ENCODE data around the gene PPP6R2. TPM values are rescaled to one million over a fixed set of nuclear protein-coding genes. Genes with fewer than 3 reads are reported as not detected.

The PPP6R2 gene
- total and polyA plus RNA-seq, 2 of the 8 experiments (the other 6 are each of a cell fraction or from before 2014, with no cell fraction given), result 25.0 to 32.2 TPM

- Histone ChIP-seq H3K18ac (ENCODE audit: extremely low read depth, low read length) (no peak overlapping the region), H4K91ac (replicated peaks; ENCODE audit: insufficient read length, low read length) (no peak overlapping the region), H2BK12ac (ENCODE audit: low read depth, low read length) (no peak overlapping the region), H3K4ac (replicated peaks; ENCODE audit: insufficient read length, low read depth, low read length) (no peak overlapping the region), H3K23ac (ENCODE audit: insufficient read length) (no peak overlapping the region), H2BK120ac (replicated peaks; ENCODE audit: low read depth, low read length) (no peak overlapping the region), H3K79me2 (ENCODE audit: control insufficient read depth in 1 of 2, insufficient read depth in 2 of 2, low read length in 2 of 2) (no peaks in the 10 kb centered on the region), H3K36me3 (ENCODE audit: control insufficient read depth in 2 of 4, insufficient read depth in 4 of 4, low read length in 3 of 4) (peaks cover 20 to 78% (median 42%) of the 10 kb centered on the region in 4 experiments), H3K9me3 (ENCODE audit: insufficient read depth in 2 of 2, low read depth in 1 of 2, low read length in 1 of 2) (no peaks in the 10 kb centered on the region), H2BK20ac (ENCODE audit: low read length) (no peak overlapping the region), H3K4me2 (ENCODE audit: insufficient read depth in 1 of 2, low read depth in 2 of 2, low read length in 2 of 2) (no peak overlapping the region), H3K14ac (ENCODE audit: insufficient read length) (no peak overlapping the region), H3K27ac (ENCODE audit: low read depth, low read length) (no peak overlapping the region), H3K9ac (replicated peaks in 1 of 4; ENCODE audit: extremely low read depth in 1 of 4, low read depth in 3 of 4, low read length in 3 of 4) (no peak overlapping the region), H3K56ac (replicated peaks; ENCODE audit: insufficient read length, low read depth, low read length) (no peak overlapping the region), H4K8ac (ENCODE audit: extremely low read depth, insufficient read depth, low read length) (no peak overlapping the region), H2BK15ac (ENCODE audit: low read length) (no peak overlapping the region), H3K4me1 (replicated peaks in 1 of 4; ENCODE audit: control insufficient read depth in 3 of 4, insufficient read depth in 4 of 4, low read length in 3 of 4) (no peaks in the 10 kb centered on the region), H4K5ac (ENCODE audit: insufficient read length, low read depth, low read length) (no peak overlapping the region), H2BK5ac (ENCODE audit: low read depth, low read length) (no peak overlapping the region), H3K79me1 (ENCODE audit: low read depth, low read length) (no peaks in the 10 kb centered on the region), H3K4me3 (ENCODE audit: extremely low read depth in 1 of 4, insufficient read depth in 2 of 4, low read depth in 3 of 4, low read length in 4 of 4) (no peak overlapping the region), H3K27me3 (replicated peaks in 1 of 4; ENCODE audit: control insufficient read depth in 3 of 4, extremely low read depth in 1 of 4, insufficient read depth in 3 of 4, low read length in 3 of 4) (no peaks in the 10 kb centered on the region; a peak in 1 of 7 replicates), H2AFZ (ENCODE audit: low read length) (no peak overlapping the region), H2AK5ac (ENCODE audit: low read depth, low read length) (no peak overlapping the region), H3K23me2 (ENCODE audit: low read depth, low read length) (no peaks in the 10 kb centered on the region; the same call in 1 of the 2 replicates), H4K20me1 (replicated peaks in 1 of 2; ENCODE audit: control insufficient read depth in 1 of 2, insufficient read depth in 2 of 2, low read length in 2 of 2) (peaks cover 15 to 23% of the 10 kb centered on the region in 2 experiments)
- DNase-seq (ENCODE audit: low read depth in 1 of 2, low spot score in 2 of 2) (no peak), FAIRE-seq (no peak)
- POLR2A ChIA-PET (ENCODE audit: partially characterized antibody), result interaction anchor here (1.0 to 1.2 kb wide), 2 partner anchors 12 to 13 kb away, joined by 3 read pairs; no protein-coding TSS in a partner anchor
- CTCF ChIA-PET (ENCODE audit: partially characterized antibody), result interaction anchor here (0.6 to 1.2 kb wide), 4 partner anchors 9 to 103 kb away, joined by 3 to 6 read pairs (median 3); no protein-coding TSS in a partner anchor
- 96% methylated on average over 16 of the region's 17 CpGs; no CpG with 5 or more reads in 1 of the 2 experiments for WGBS, 2 experiments (ENCODE audit: extremely low coverage in 1 of 2, insufficient coverage in 1 of 2, insufficient read length in 1 of 2, insufficient replicate concordance in 2 of 2, low coverage in 1 of 2, low lambda C conversion rate in 2 of 2, missing lambda C conversion rate in 1 of 2)
- TF ChIP-seq BRCA1 (IDR thresholded peaks at IDR 0.05; ENCODE audit: low read depth, low read length) (no peak), GTF2F1 (IDR thresholded peaks at IDR 0.05; ENCODE audit: borderline replicate concordance, low read depth, low read length) (no peak), MAFK (IDR thresholded peaks at IDR 0.05; ENCODE audit: low read depth, low read length) (no peak), SRF (IDR thresholded peaks at IDR 0.05; ENCODE audit: low read depth, low read length) (no peak), TCF12 (IDR thresholded peaks at IDR 0.05; ENCODE audit: low read depth, low read length) (no peak)
Observed at GRCh38 chr22:50460938-50461337, 117.8 kb downstream of the PPP6R2 start.
